Breast epithelium (tissue), 3 donors: ENCODE measurements around the gene EFNB1.

Source experiments
- POLR2A ChIP-seq: fragments of 450-650 bp; IDR thresholded peaks from one replicate; pipeline ENCODE4 v1.6.1; 2016; ENCODE audit warnings: antibody characterized with exemption, mild to moderate bottlenecking, moderate library complexity
- TF ChIP-seq, protein P1 (sequence below), 3 donors: fragments of 450-650 bp; IDR thresholded peaks; one replicate each; pipeline ENCODE4 v1.5.1; 2016 to 2017; ENCODE audit warnings: antibody characterized with exemption in 3 of 3, mild to moderate bottlenecking in 3 of 3, moderate library complexity in 3 of 3

DNA sequence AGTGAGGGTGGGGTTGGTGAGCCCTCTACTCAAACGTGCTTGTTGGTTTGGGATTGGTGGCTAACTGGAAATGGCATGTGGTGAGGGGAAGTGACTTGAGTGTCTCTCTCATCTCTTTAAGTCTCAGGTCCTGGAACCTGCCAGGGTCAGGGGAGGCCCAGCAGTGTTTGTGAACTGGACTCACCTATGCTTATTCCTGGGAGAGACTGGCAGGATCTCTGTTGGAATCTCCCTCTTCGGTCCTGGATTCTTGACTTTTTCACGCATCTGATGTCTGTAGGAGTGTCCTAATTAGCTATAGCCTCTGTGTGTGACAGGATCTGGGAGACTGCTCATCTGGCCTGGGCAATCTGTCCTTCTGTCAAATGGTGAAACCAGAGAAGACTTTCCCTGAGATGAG, 7.2 kb upstream of the EFNB1 start:
- TF ChIP-seq, protein P1, sequence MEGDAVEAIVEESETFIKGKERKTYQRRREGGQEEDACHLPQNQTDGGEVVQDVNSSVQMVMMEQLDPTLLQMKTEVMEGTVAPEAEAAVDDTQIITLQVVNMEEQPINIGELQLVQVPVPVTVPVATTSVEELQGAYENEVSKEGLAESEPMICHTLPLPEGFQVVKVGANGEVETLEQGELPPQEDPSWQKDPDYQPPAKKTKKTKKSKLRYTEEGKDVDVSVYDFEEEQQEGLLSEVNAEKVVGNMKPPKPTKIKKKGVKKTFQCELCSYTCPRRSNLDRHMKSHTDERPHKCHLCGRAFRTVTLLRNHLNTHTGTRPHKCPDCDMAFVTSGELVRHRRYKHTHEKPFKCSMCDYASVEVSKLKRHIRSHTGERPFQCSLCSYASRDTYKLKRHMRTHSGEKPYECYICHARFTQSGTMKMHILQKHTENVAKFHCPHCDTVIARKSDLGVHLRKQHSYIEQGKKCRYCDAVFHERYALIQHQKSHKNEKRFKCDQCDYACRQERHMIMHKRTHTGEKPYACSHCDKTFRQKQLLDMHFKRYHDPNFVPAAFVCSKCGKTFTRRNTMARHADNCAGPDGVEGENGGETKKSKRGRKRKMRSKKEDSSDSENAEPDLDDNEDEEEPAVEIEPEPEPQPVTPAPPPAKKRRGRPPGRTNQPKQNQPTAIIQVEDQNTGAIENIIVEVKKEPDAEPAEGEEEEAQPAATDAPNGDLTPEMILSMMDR (IDR thresholded peaks at IDR 0.05), result no peak
- no peak for TF ChIP-seq POLR2A
